IPS-18a (cell line): Measurements from ENCODE around the gene ING3.

ENCODE experiments used
- H3K27ac ChIP-seq: one replicate; pipeline ENCODE4 v1.5.1; 2013; ENCODE audit warnings: low read length
- H3K27me3 ChIP-seq: one replicate; pipeline ENCODE4 v1.6.1; 2013; ENCODE audit warnings: mild to moderate bottlenecking, low read length; ENCODE audit not compliant: control insufficient read depth, insufficient read depth
- H3K36me3 ChIP-seq: one replicate; pipeline ENCODE4 v1.6.1; 2013; ENCODE audit warnings: low read depth, low read length; ENCODE audit not compliant: control insufficient read depth
- H3K4me1 ChIP-seq: one replicate; pipeline ENCODE4 v1.6.1; 2013; ENCODE audit warnings: low read depth, low read length; ENCODE audit not compliant: control insufficient read depth
- H3K4me3 ChIP-seq: one replicate; pipeline ENCODE4 v1.5.1; 2013; ENCODE audit warnings: low read length
- H3K9ac ChIP-seq: one replicate; pipeline ENCODE4 v1.6.1; 2013; ENCODE audit warnings: mild to moderate bottlenecking, low read length, moderate library complexity
- H3K9me3 ChIP-seq: one replicate; pipeline ENCODE4 v1.6.1; 2013; ENCODE audit warnings: low read depth, low read length; ENCODE audit not compliant: control insufficient read depth

The ING3 gene

GRCh38 chr7:120931243-120931642 lies 19.3 kb upstream of the ING3 start:
- peaks cover 13% of the 10 kb centered on the region for H3K4me1 ChIP-seq
- H3K4me3 ChIP-seq = no peak overlapping the region
- no peaks in the 10 kb centered on the region for H3K27me3 ChIP-seq
- no peaks in the 10 kb centered on the region for H3K9me3 ChIP-seq
- no peak overlapping the region for H3K9ac ChIP-seq
- H3K36me3 ChIP-seq = no peaks in the 10 kb centered on the region
- no peak overlapping the region for H3K27ac ChIP-seq

GRCh38 chr7:120933475-120933874 lies 17.1 kb upstream of the ING3 start:
- Histone ChIP-seq H3K36me3 (no peaks in the 10 kb centered on the region), H3K27me3 (no peaks in the 10 kb centered on the region), H3K4me3 (no peak overlapping the region), H3K4me1 (no peaks in the 10 kb centered on the region), H3K27ac (no peak overlapping the region), H3K9me3 (no peaks in the 10 kb centered on the region), H3K9ac (no peak overlapping the region)

DNA sequence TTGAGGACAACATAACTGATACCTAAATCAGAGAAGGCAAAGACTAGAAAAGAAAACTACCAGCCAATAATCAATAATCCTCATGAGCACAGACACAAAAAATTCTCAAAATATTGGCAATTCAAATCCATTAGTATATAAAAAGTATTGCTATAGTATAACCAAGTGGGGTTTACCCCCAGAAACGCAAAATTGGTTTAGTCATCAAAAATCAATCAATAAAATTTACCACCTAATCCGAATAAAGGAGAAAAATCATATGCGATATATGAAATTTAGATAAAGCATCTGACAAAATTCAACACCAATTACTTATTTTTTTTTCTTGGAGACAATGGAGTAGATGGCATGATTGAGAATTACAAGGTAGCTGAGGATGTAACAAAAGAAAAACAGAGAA lies 11.2 kb upstream of the ING3 start:
- no peaks in the 10 kb centered on the region for H3K9me3 ChIP-seq
- H3K9ac ChIP-seq = no peak overlapping the region
- no peaks in the 10 kb centered on the region for H3K27me3 ChIP-seq
- no peak overlapping the region for H3K27ac ChIP-seq
- H3K4me1 ChIP-seq = no peaks in the 10 kb centered on the region
- no peaks in the 10 kb centered on the region for H3K36me3 ChIP-seq
- no peak overlapping the region for H3K4me3 ChIP-seq

- H3K4me3 ChIP-seq = no peak overlapping the region
- H3K4me1 ChIP-seq = no peaks in the 10 kb centered on the region
- H3K36me3 ChIP-seq = no peaks in the 10 kb centered on the region
- no peaks in the 10 kb centered on the region for H3K27me3 ChIP-seq
- no peak overlapping the region for H3K27ac ChIP-seq
- H3K9ac ChIP-seq = no peak overlapping the region
- H3K9me3 ChIP-seq = no peaks in the 10 kb centered on the region
Measured at GRCh38 chr7:120941064-120941463, 9.5 kb upstream of the ING3 start.

- H3K27me3 ChIP-seq = no peaks in the 10 kb centered on the region
- H3K36me3 ChIP-seq = no peaks in the 10 kb centered on the region
- H3K27ac ChIP-seq = no peak overlapping the region
Measured at GRCh38 chr7:120941856-120942255, 8.7 kb upstream of the ING3 start.

DNA sequence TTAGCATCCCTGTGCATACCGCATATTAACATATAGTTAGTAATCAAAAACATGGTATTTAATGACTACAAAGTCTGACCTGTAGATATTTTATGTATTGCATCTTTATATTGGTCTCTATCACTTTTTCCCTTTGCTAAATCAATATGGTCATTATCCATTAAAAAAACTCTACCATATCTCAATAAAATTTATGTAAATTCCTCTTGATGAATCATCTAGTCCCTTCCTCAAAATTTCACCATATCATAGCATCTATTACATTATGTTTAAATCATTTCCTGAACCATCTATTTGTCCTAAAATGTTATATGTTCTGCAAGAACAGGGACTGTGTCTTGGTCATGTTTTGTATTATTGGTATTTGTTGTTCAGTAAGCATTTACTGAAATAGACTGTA lies 7.7 kb upstream of the ING3 start:
- H3K4me1 ChIP-seq = no peaks in the 10 kb centered on the region
- H3K9ac ChIP-seq = no peak overlapping the region
- H3K9me3 ChIP-seq = no peaks in the 10 kb centered on the region
- no peak overlapping the region for H3K27ac ChIP-seq
- no peaks in the 10 kb centered on the region for H3K36me3 ChIP-seq
- no peak overlapping the region for H3K4me3 ChIP-seq
- no peaks in the 10 kb centered on the region for H3K27me3 ChIP-seq

More at GRCh38 chr7:120941856-120942255, 8.7 kb upstream of the ING3 start:
- no peak overlapping the region for H3K4me3 ChIP-seq
- no peaks in the 10 kb centered on the region for H3K4me1 ChIP-seq
- H3K9me3 ChIP-seq = no peaks in the 10 kb centered on the region
- H3K9ac ChIP-seq = no peak overlapping the region

DNA sequence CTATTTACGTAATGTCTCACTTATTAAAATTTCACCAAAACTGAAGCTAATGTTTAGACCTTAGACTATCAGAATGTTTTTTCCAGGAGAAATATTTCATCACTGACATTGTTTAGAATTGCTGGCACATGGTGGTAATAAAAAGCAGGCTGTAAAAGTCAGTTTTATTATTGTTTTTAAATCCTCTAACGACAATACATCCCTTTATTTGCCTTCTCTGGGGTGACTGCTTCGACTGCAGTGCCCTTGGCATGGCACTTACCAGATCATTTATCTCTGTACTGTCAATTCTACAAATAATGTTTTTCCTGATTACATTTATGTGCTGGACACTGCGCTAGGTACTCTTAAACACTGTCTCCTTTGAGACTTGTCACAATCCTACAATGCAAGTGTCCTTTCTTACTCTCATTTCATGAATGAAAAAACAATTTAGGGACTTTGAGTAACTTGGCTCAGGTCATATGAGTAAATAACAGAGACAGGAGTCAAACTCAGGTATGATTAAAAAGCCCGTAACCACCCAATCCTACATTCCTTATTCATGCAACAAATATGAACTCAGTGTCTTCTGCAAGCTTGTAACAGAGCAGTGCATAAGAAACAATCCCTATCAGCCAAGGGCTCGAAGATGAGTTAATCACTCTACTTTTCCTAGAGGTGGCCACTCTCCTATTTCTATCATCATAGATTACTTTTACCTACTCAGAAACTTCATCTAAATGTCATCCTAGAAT lies 5.6 kb upstream of the ING3 start:
- no peaks in the 10 kb centered on the region for H3K9me3 ChIP-seq
- no peak overlapping the region for H3K4me3 ChIP-seq
- H3K4me1 ChIP-seq = no peaks in the 10 kb centered on the region
- no peak overlapping the region for H3K9ac ChIP-seq
- H3K27ac ChIP-seq = no peak overlapping the region
- H3K27me3 ChIP-seq = no peaks in the 10 kb centered on the region
- H3K36me3 ChIP-seq = no peaks in the 10 kb centered on the region

GRCh38 chr7:120947980-120948379 lies 2.6 kb upstream of the ING3 start:
- Histone ChIP-seq H3K27me3 (no peaks in the 10 kb centered on the region), H3K36me3 (peaks cover 5% of the 10 kb centered on the region), H3K4me3 (no peak overlapping the region), H3K9ac (no peak overlapping the region), H3K27ac (no peak overlapping the region), H3K9me3 (no peaks in the 10 kb centered on the region), H3K4me1 (peaks cover 5% of the 10 kb centered on the region)

- peak overlapping the region; percentile 97 for H3K9ac ChIP-seq
Measured at GRCh38 chr7:120949393-120949911, 1.1 kb upstream of the ING3 start.

DNA sequence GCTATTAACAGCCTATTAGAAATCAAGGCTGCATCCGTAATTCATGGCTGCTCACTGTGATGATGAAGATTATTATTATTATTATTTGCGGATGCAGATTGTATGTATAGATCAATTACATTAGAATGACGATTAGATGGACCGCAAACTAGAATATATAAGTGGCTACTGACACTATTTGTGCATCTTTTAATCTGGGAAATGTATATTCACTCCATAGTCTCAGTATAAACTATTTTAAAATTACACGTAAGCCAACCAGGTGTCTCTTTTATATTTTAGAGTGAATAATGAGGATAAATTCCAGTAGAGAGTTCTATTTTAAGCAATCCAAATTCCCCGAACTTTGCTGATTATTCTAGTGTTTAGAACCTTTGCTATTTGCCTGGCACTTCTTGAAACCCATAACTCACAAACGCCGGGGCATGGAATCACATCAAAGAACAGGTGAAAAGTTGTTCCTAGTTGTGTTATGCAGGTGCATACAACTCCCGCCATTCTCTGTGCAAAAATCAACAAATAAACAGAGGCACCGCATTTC lies 509 bp upstream of the ING3 start:
- no peaks in the 10 kb centered on the region for H3K27me3 ChIP-seq
- H3K27ac ChIP-seq = peak overlapping the region; percentile 85
- H3K4me3 ChIP-seq = peak overlapping the region; percentile 97
- peak overlapping the region; percentile 97 for H3K9ac ChIP-seq
- H3K9me3 ChIP-seq = no peaks in the 10 kb centered on the region
- peaks cover 5% of the 10 kb centered on the region for H3K4me1 ChIP-seq
- peaks cover 17% of the 10 kb centered on the region for H3K36me3 ChIP-seq

More at GRCh38 chr7:120949393-120949911, 1.1 kb upstream of the ING3 start:
- H3K36me3 ChIP-seq = peaks cover 11% of the 10 kb centered on the region
- H3K4me1 ChIP-seq = peaks cover 5% of the 10 kb centered on the region
- peak overlapping the region; percentile 97 for H3K4me3 ChIP-seq
- H3K9me3 ChIP-seq = no peaks in the 10 kb centered on the region
- no peaks in the 10 kb centered on the region for H3K27me3 ChIP-seq
- no peak overlapping the region for H3K27ac ChIP-seq

- H3K9me3 ChIP-seq = no peaks in the 10 kb centered on the region
- no peaks in the 10 kb centered on the region for H3K27me3 ChIP-seq
- H3K27ac ChIP-seq = peak overlapping the region; percentile 97
- peak overlapping the region; percentile 97 for H3K9ac ChIP-seq
- peaks cover 29% of the 10 kb centered on the region for H3K36me3 ChIP-seq
- H3K4me1 ChIP-seq = peaks cover 5% of the 10 kb centered on the region
- peak overlapping the region; percentile 97 for H3K4me3 ChIP-seq
Measured at GRCh38 chr7:120951309-120951699, 727 bp downstream of the ING3 start.

DNA sequence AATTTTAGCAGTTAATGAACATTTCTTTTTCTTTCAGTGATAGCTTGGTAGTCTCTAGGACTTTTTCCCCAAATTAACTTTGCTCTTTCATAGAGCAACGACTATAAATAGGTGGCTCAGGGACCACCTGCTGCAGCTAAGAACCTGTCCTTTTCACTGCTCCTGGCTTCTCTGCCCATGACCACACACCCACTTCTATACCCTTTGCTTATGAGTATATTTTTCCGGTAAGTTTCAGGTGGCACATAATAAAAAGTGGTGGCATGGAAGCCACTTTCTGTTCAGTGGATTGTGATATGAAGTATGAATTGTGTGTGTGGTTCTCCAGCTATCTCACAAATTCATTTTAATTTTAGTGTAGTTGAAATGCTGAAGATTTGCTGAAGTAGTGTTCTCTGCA lies 1.2 kb downstream of the ING3 start:
- H3K27ac ChIP-seq = no peak overlapping the region
- peaks cover 5% of the 10 kb centered on the region for H3K4me1 ChIP-seq
- H3K36me3 ChIP-seq = peaks cover 33% of the 10 kb centered on the region
- H3K9me3 ChIP-seq = no peaks in the 10 kb centered on the region
- H3K27me3 ChIP-seq = no peaks in the 10 kb centered on the region
- H3K9ac ChIP-seq = no peak overlapping the region
- peak overlapping the region; percentile 97 for H3K4me3 ChIP-seq
